ENCODE measurements around the gene CTIF. TPM values are rescaled to one million over a fixed set of nuclear protein-coding genes. Genes with fewer than 3 reads are reported as not detected.

The CTIF gene
- total RNA-seq, 1 experiment from 2014 or later, result 8.3 TPM

DNA sequence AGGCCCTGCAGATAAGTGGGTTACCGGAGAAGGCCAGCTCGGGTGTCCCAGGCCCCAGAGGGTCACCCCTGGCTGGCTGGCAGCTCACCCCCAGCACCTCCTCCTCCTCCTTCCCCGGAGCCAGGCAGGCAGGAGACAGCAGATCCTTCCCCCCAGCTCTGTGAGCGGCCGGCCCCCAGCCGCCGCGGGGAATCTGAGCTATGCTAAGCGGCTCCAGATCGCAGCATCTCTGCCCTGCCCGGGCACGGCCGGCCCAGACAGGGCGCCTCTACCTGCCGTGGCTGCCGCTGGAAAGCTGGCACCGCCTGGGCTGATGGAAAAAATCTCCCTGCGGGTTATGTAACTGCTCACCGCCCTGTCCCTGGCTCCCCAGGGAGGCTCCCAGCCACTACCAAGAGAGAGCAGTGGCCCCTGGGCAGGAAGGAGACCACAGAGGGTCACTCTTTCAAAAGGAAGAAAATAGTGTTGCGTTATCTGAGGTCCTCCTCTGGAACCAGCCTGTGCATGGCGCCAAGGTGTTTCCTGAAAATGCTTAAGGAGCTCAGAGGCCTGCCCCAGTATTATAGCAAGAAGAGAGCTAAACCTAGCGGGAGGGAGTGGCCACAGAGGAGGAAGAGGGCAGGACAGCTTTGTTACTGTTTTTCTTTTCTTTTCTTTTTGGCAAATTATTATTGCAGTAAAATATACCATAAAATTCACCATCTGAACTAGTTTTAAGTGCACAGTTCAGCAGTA is 233.0 kb downstream of the CTIF start:
- peak; percentile 37 for DNase-seq (ENCODE audit: low spot score)

DNA sequence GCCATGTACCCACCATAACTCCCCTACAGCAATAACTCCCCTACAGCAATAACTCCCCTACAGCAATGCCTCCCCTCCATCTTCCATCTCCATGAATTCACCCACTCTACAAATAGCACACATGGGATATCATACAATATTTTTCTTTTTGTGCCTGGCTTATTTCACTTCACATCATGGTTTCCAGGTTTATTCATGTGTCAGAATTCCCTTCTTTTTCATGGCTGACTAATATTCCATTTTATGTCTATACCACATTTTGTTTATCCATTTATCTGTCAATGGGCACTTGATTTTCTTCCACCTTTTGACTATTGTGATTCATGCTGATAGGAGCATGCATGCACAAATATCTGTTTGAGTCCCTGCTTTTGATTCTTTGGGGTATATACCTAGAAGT is 233.6 kb downstream of the CTIF start:
- DNase-seq (ENCODE audit: low spot score), result no peak

DNA sequence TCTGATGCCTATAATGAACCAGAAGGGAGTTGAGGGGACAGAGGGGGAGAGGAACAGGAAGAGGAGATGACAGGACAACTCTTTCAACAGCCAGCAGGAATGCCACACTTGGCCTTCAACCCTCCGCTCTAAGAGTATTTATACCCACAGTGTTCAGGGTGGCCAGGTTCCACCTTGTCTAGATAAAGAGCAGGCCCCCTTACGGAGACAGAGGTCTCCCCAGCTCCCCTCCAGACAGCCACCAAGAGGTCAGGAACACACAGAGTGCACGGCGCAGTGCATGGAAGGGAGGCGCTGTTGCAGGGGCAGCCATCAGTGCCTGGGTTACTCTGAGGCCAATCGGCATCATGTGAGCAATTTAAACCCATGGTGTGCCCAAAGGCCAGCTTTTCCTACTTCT is 235.0 kb downstream of the CTIF start:
- no peak for DNase-seq (ENCODE audit: low spot score)

DNA sequence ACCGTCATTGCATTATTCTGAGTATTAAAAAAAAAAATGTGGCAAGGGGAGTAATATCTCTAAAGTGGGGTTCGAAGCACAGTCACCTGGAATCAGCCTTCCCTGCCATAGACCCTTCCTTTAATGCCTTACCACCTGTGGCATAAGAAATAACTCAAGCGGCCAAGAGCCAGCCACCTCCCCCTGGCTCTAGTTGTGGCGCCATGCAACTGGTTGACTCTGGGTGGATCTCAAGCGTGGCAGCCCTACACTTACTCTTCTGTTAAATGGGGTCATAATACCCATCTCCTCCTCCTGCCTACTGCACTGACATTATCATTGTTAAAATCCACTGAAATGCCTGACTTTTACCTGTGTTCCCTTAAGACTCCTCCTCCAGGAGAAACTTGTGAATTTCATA is 236.1 kb downstream of the CTIF start:
- DNase-seq (ENCODE audit: low spot score), result no peak

DNA sequence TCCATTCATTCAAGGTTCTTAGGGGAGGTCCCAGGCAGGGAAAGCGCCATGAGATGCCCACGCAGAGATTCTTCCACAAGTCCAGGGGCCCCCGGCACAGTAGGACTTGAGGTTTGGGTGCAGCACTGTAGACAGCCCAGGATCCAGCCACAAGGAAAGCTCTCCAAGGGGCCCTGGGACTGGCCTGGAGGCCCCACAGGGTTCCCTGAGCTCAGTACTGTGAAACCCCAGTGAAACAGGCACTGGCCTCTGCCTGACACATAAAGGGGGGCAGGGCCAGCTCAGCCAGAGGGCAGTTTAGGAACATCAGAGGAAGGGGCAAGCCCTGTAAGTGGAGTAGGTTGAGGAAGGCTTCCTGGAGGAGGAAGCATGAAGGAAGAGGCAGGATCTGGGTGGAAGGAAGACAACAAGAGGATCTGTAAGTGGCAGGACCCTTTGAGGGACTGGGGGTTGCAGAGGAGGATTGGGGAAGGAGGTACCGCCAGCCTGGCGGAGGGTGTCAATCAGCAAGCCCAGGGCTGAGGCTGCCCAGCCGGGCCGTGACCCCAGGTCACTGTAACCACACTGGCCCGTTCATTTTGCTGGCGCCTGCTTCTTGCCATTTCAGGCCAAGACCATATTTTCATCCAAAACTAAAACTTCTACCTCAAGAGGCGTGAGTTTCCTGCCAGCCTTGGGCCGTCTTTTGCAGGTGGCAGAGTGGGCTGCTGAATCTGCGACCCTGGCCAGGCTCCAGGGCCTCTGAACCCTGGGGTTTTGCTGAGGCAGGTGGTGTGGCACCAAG is 236.7 kb downstream of the CTIF start:
- no peak for DNase-seq (ENCODE audit: low spot score)

- DNase-seq (ENCODE audit: low spot score), result no peak
Measured at GRCh38 chr18:48776156-48776555, 237.3 kb downstream of the CTIF start.

DNA sequence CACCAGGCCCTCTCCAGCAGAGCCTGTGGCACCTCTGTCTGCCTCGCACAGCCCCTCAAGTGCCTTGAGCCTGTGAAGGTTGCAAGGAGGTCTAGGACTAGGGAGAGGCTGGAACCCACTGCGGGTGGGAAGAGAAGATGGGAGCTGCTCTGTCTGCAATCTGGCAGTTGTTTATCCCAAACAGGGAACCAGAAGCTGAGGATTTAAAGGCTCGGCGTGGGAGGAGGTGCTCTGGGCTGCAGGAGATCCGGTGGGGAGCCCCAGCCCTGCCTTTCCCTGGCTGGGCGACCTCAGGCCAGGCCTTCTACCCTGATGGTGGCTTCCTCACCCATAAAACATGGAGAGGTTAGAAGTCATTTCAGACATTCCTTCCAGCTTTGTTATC is 237.8 kb downstream of the CTIF start:
- DNase-seq (ENCODE audit: low spot score), result no peak

- DNase-seq (ENCODE audit: low spot score), result peak; percentile 64
Measured at GRCh38 chr18:48777026-48777743, 238.4 kb downstream of the CTIF start.

DNA sequence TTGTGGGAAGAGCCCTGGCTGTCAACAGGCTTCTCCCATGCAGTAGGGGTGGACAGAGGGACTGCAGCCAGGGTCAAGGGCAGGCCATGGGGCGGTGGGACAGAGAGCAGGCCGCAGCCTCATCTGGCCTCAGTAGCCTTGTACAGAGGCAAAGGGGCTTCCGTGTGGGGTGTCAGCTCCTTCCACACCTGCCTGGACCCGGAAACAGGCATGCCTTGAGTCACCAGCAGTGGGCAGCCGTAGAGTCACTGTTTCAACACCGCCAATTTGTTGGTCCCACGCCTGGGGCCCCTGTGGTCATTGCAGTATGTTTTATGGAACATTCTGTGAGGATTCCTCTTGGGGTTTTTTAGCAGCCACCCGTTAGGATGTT is 238.9 kb downstream of the CTIF start:
- no peak for DNase-seq (ENCODE audit: low spot score)

DNA sequence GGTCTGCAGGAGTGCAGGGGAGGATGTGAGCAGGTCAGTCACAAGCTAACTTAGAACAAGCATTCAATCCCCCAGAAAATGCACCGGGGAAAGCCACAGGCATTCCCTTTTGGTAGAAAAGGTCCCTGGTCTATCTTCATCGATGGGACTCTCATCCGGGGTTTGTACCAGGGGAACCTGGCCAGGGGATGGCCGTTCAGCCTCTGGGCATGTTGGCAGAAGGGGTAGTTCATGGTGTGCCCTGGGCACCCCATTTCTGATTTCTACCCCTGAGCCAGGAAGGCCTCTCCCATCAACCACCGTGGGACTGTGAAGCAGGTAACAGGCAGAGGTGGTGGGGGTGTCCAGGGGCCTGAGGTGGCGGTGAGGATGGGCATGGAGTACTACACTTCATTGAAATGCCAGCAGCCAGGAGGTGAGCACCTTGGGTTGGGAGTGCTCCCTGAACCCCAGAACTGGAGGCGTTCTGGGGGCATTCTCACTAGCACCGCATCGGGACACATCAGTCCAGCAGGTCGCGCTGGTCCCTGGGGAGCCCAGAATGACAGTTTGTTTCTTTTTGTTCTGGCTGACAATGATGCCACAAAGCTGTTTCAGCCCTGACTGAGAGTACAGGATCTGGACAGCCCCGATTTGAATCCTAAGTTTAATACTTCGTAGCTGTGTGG is 239.6 kb downstream of the CTIF start:
- DNase-seq (ENCODE audit: low spot score), result no peak

GRCh38 chr18:48779462-48779861 is 240.6 kb downstream of the CTIF start:
- no peak for DNase-seq (ENCODE audit: low spot score)

GRCh38 chr18:48780201-48780912 is 241.5 kb downstream of the CTIF start:
- DNase-seq (ENCODE audit: low spot score), result no peak

GRCh38 chr18:48780913-48781162 is 242.0 kb downstream of the CTIF start:
- DNase-seq (ENCODE audit: low spot score), result no peak

DNA sequence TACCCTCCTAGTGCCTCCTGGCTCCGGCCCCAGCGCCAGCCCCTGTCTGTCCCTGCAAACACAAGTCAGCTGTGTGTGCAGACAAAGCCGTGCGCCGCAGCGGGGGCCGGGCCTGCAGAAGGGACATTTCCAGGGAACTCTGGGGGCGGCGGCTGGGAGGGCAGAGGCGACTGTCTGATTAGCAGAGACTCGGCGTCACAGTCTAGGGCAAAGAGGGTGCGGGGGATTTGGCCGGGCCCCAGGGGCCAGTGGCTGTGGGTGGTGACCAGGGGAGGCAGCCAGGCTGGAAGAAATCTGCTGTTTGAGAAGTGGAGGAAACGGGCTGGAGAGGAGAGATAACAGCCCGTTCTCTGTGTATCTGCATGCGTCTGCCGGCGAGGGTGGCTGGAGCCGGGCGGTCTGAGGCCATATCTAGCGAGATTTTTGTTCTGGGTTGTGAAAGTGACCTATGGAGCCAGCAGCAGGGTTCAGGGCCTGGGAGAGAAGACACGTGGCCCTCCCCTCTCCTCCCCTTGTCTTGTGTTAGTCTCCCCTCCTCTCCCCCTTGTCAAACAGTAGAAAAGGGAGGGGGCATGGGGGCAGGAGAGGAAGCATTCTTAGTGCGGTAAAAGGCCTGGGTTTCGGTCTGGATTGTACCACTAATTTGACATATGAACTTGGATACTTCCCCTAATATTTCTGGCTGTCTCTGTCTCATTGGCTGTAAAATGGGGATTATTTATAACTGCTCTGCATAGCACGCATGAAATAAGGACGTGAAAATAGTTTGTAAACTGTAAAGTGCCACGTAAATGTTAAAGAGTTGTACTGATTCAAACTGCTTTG is 242.5 kb downstream of the CTIF start:
- no peak for DNase-seq (ENCODE audit: low spot score)

- DNase-seq (ENCODE audit: low spot score), result no peak
Measured at GRCh38 chr18:48781988-48782363, 243.1 kb downstream of the CTIF start.

DNA sequence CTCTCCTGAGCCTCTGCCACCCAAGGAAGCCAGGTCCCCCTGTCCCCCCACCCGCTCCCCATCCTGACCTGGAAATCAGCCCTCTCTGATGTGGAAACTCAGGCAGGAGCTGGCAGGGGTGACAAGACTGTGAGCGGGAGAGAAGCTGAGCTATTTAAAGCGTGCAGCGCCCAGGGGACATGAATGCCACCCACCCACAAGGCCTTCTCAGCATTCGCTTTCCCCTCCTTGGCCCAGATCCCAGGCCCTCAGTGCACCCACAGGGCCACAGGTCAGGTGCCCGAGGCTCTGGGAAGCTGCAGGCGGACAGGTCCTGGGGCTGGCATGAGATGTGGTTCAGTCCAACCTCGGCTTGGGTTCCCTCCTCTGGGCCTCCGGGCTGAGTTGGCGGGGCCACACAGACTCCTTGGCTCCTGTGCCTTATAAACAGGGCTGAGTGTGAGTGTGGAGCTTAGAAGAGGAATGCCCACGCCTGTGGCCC is 243.6 kb downstream of the CTIF start:
- no peak for DNase-seq (ENCODE audit: low spot score)

GRCh38 chr18:48783616-48784520 is 245.0 kb downstream of the CTIF start:
- no peak for DNase-seq (ENCODE audit: low spot score)

GRCh38 chr18:48784656-48785055 is 245.8 kb downstream of the CTIF start:
- no peak for DNase-seq (ENCODE audit: low spot score)

GRCh38 chr18:48785091-48785614 is 246.3 kb downstream of the CTIF start:
- no peak for DNase-seq (ENCODE audit: low spot score)

Data from HT-29 (cell line).